Mesendoderm (in vitro differentiated cells): ENCODE data around the gene ALDH1A1.
A peak's percentile ranks its signal among the peaks of the same experiment; 100 is the strongest.

ENCODE experiments used
- DNase-seq: peaks from one replicate; pipeline ENCODE4 v3.0.0; 2013
- H2AK5ac ChIP-seq: 2 replicates; pipeline ENCODE4 v1.6.1; 2013; ENCODE audit warnings: low read length, inconsistent platforms
- H2BK120ac ChIP-seq: 2 replicates; pipeline ENCODE4 v1.6.1; 2013; ENCODE audit warnings: low read depth, mild to moderate bottlenecking, low read length, moderate library complexity, mixed read lengths
- H2BK15ac ChIP-seq: replicated peaks from 2 replicates; pipeline ENCODE4 v1.6.1; 2013; ENCODE audit warnings: low read depth, mild to moderate bottlenecking, moderate library complexity
- H2BK5ac ChIP-seq: 2 replicates; pipeline ENCODE4 v1.6.1; 2013; ENCODE audit warnings: low read length, inconsistent platforms
- H3K18ac ChIP-seq: 2 replicates; pipeline ENCODE4 v1.6.1; 2013; ENCODE audit warnings: mild to moderate bottlenecking, low read length, mixed read lengths
- H3K23ac ChIP-seq: one replicate; pipeline ENCODE4 v1.6.1; 2013; ENCODE audit warnings: low read length
- H3K27ac ChIP-seq: 2 replicates; pipeline ENCODE4 v1.5.1; 2013; ENCODE audit warnings: low read depth, mild to moderate bottlenecking, inconsistent platforms, low read length, moderate library complexity
- H3K27me3 ChIP-seq: 2 replicates; pipeline ENCODE4 v1.6.1; 2013; ENCODE audit warnings: low read length, control low read depth, mild to moderate bottlenecking, inconsistent platforms; ENCODE audit not compliant: insufficient read depth, poor library complexity
- H3K36me3 ChIP-seq: 2 replicates; pipeline ENCODE4 v1.6.1; 2013; ENCODE audit warnings: low read length, inconsistent platforms; ENCODE audit not compliant: control insufficient read depth, insufficient read depth
- H3K4ac ChIP-seq: one replicate; pipeline ENCODE4 v1.6.1; 2013; ENCODE audit warnings: low read depth, mild to moderate bottlenecking, low read length, moderate library complexity
- H3K4me1 ChIP-seq: 2 replicates; pipeline ENCODE4 v1.6.1; 2013; ENCODE audit warnings: low read depth, low read length, inconsistent platforms; ENCODE audit not compliant: control insufficient read depth
- H3K4me2 ChIP-seq: 2 replicates; pipeline ENCODE4 v1.6.1; 2013; ENCODE audit warnings: low read length
- H3K4me3 ChIP-seq: 2 replicates; pipeline ENCODE4 v1.5.1; 2013; ENCODE audit warnings: mild to moderate bottlenecking, low read length
- H3K56ac ChIP-seq: one replicate; pipeline ENCODE4 v1.6.1; 2013; ENCODE audit warnings: low read length
- H3K79me1 ChIP-seq: 2 replicates; pipeline ENCODE4 v1.6.1; 2013; ENCODE audit warnings: low read length, inconsistent platforms
- H3K79me2 ChIP-seq: 2 replicates; pipeline ENCODE4 v1.6.1; 2013; ENCODE audit warnings: mild to moderate bottlenecking, low read length; ENCODE audit not compliant: control insufficient read depth, insufficient read depth
- H3K9ac ChIP-seq: 2 replicates; pipeline ENCODE4 v1.6.1; 2013; ENCODE audit warnings: low read length, inconsistent platforms
- H4K5ac ChIP-seq: one replicate; pipeline ENCODE4 v1.6.1; 2013; ENCODE audit warnings: low read length
- H4K8ac ChIP-seq: one replicate; pipeline ENCODE4 v1.6.1; 2013; ENCODE audit warnings: low read depth, mild to moderate bottlenecking, control low read depth, low read length, moderate library complexity
- WGBS: extraction: QIAGEN DNeasy Blood & Tissue Kit; methylation state at CpG from one replicate; pipeline ENCODE4 v1.1.7; 2013; ENCODE audit warnings: low lambda C conversion rate, missing lambda C conversion rate; ENCODE audit not compliant: insufficient coverage; ENCODE audit errors: extremely low coverage; 5-methylcytosine and 5-hydroxymethylcytosine counted together

Gene ALDH1A1

GRCh38 chr9:72898360-72898759 is 54.5 kb downstream of the ALDH1A1 start:
- DNase-seq = no peak
- no peaks in the 10 kb centered on the region for H3K79me1 ChIP-seq
- H2BK5ac ChIP-seq = no peak overlapping the region
- H3K4me3 ChIP-seq = no peak overlapping the region
- H3K18ac ChIP-seq = no peak overlapping the region
- H3K23ac ChIP-seq = no peak overlapping the region
- H3K4me1 ChIP-seq = no peaks in the 10 kb centered on the region
- no peak overlapping the region for H4K5ac ChIP-seq
- no peak overlapping the region for H3K9ac ChIP-seq
- H3K36me3 ChIP-seq = no peaks in the 10 kb centered on the region
- H3K27me3 ChIP-seq = no peaks in the 10 kb centered on the region
- H2BK120ac ChIP-seq = no peak overlapping the region
- no CpG with 5 or more reads among the region's 2 CpGs for WGBS
- no peak overlapping the region for H3K4me2 ChIP-seq
- no peak overlapping the region for H2BK15ac ChIP-seq
- H3K79me2 ChIP-seq = no peaks in the 10 kb centered on the region
- no peak overlapping the region for H3K56ac ChIP-seq
- H4K8ac ChIP-seq = no peak overlapping the region
- H2AK5ac ChIP-seq = no peak overlapping the region
- H3K27ac ChIP-seq = no peak overlapping the region
- H3K4ac ChIP-seq = no peak overlapping the region

DNA sequence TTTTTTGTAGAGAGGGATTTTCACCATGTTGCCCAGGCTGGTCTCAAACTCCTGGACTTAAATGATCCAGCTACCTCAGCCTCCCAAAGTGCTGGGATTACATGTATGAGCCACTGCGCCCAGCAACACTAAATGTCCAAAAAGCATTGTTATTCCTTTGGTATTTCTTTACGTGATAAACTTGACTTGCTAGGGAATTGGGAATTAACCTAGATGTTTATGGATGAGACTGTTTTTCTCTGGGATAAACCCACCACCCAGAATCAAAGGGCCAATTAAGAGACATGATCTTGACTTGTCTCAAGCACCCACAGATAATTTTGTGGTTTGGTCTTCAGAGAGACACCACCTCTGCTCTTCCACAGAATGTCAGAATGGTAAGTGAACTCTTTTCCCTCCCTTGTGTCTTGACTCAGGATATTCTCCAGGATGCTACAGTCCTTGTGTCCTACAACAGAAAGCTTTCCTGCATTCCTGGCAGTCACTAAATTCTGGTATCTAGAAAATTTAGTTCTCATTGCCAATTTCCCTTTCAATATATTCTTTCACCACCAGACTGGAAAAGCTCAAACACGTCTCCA is 55.7 kb downstream of the ALDH1A1 start:
- no peaks in the 10 kb centered on the region for H3K79me2 ChIP-seq
- H3K36me3 ChIP-seq = no peaks in the 10 kb centered on the region
- H2BK15ac ChIP-seq = no peak overlapping the region
- no CpG with 5 or more reads among the region's 3 CpGs for WGBS
- no peak overlapping the region for H3K9ac ChIP-seq
- no peak overlapping the region for H3K4me3 ChIP-seq
- H2BK5ac ChIP-seq = no peak overlapping the region
- no peak for DNase-seq
- no peaks in the 10 kb centered on the region for H3K27me3 ChIP-seq
- H3K27ac ChIP-seq = no peak overlapping the region
- no peak overlapping the region for H2AK5ac ChIP-seq
- no peak overlapping the region for H3K56ac ChIP-seq
- no peak overlapping the region for H3K23ac ChIP-seq
- H3K4me2 ChIP-seq = no peak overlapping the region
- H2BK120ac ChIP-seq = no peak overlapping the region
- no peaks in the 10 kb centered on the region for H3K79me1 ChIP-seq
- H3K4ac ChIP-seq = no peak overlapping the region
- H3K18ac ChIP-seq = no peak overlapping the region
- no peak overlapping the region for H4K8ac ChIP-seq
- H3K4me1 ChIP-seq = no peaks in the 10 kb centered on the region
- H4K5ac ChIP-seq = no peak overlapping the region

- no peak overlapping the region for H4K5ac ChIP-seq
- H3K56ac ChIP-seq = no peak overlapping the region
- WGBS = no CpG with 5 or more reads among the region's 1 CpG
- H3K27ac ChIP-seq = no peak overlapping the region
- H2AK5ac ChIP-seq = no peak overlapping the region
- H3K9ac ChIP-seq = no peak overlapping the region
- no peaks in the 10 kb centered on the region for H3K79me2 ChIP-seq
- H4K8ac ChIP-seq = no peak overlapping the region
- no peaks in the 10 kb centered on the region for H3K4me1 ChIP-seq
- no peak overlapping the region for H3K4me2 ChIP-seq
- H3K27me3 ChIP-seq = peaks cover 2% of the 10 kb centered on the region
- no peak overlapping the region for H2BK5ac ChIP-seq
- H3K23ac ChIP-seq = no peak overlapping the region
- no peak overlapping the region for H2BK15ac ChIP-seq
- H3K79me1 ChIP-seq = no peaks in the 10 kb centered on the region
- no peak overlapping the region for H3K18ac ChIP-seq
- no peaks in the 10 kb centered on the region for H3K36me3 ChIP-seq
- no peak overlapping the region for H3K4me3 ChIP-seq
- no peak overlapping the region for H2BK120ac ChIP-seq
- no peak for DNase-seq
- no peak overlapping the region for H3K4ac ChIP-seq
Measured at GRCh38 chr9:72896439-72896838, 56.4 kb downstream of the ALDH1A1 start.

- H3K4me1 ChIP-seq = no peaks in the 10 kb centered on the region
Measured at GRCh38 chr9:72895122-72895521, 57.7 kb downstream of the ALDH1A1 start.

DNA sequence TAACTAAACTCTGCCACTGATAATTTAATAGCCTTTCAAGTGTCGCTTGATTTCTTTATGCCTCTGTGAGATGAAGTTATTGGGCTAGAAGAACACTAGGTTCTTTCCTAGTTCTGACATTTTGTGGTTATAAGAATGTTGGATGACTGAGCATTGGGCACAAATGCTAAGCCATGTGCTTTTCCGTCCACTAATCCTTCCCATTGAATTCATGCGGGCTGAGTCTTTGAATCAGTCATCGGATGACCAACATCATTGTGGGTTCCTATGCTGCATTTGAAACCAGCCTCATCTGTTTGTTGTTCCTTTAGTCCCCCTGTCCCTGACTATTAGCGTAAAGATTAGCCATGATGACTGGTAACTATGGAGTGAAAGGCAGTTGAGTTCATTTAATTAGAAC is 58.5 kb downstream of the ALDH1A1 start:
- Histone ChIP-seq H2BK15ac (no peak overlapping the region), H3K18ac (no peak overlapping the region), H3K4me1 (no peaks in the 10 kb centered on the region), H2AK5ac (no peak overlapping the region), H4K8ac (no peak overlapping the region), H3K56ac (no peak overlapping the region), H3K4ac (no peak overlapping the region), H3K79me2 (no peaks in the 10 kb centered on the region), H3K79me1 (no peaks in the 10 kb centered on the region), H4K5ac (no peak overlapping the region), H2BK120ac (no peak overlapping the region), H3K9ac (no peak overlapping the region), H3K23ac (no peak overlapping the region), H3K4me3 (no peak overlapping the region), H3K27me3 (peaks cover 2% of the 10 kb centered on the region), H2BK5ac (no peak overlapping the region), H3K36me3 (no peaks in the 10 kb centered on the region), H3K27ac (no peak overlapping the region), H3K4me2 (no peak overlapping the region)
- peak; percentile 5 for DNase-seq
- WGBS = no CpG with 5 or more reads among the region's 5 CpGs

More at GRCh38 chr9:72895122-72895521, 57.7 kb downstream of the ALDH1A1 start:
- H3K36me3 ChIP-seq = no peaks in the 10 kb centered on the region
- no peak overlapping the region for H3K27ac ChIP-seq
- no peak overlapping the region for H4K8ac ChIP-seq
- no peaks in the 10 kb centered on the region for H3K79me1 ChIP-seq
- H3K23ac ChIP-seq = no peak overlapping the region
- peaks cover 2% of the 10 kb centered on the region for H3K27me3 ChIP-seq
- H2BK120ac ChIP-seq = no peak overlapping the region
- H3K9ac ChIP-seq = no peak overlapping the region
- no peak overlapping the region for H3K56ac ChIP-seq
- no peak for DNase-seq
- no peak overlapping the region for H4K5ac ChIP-seq
- H3K18ac ChIP-seq = no peak overlapping the region
- H3K79me2 ChIP-seq = no peaks in the 10 kb centered on the region
- WGBS = no CpG with 5 or more reads among the region's 2 CpGs
- no peak overlapping the region for H3K4ac ChIP-seq
- H2AK5ac ChIP-seq = no peak overlapping the region
- H3K4me2 ChIP-seq = no peak overlapping the region
- no peak overlapping the region for H2BK5ac ChIP-seq
- H2BK15ac ChIP-seq = no peak overlapping the region
- H3K4me3 ChIP-seq = no peak overlapping the region

GRCh38 chr9:72893437-72893836 is 59.4 kb downstream of the ALDH1A1 start:
- no peak overlapping the region for H2BK5ac ChIP-seq
- no peak overlapping the region for H3K27ac ChIP-seq
- H3K4me2 ChIP-seq = no peak overlapping the region
- no peaks in the 10 kb centered on the region for H3K4me1 ChIP-seq
- H3K23ac ChIP-seq = no peak overlapping the region
- H2AK5ac ChIP-seq = no peak overlapping the region
- no peaks in the 10 kb centered on the region for H3K79me1 ChIP-seq
- no peaks in the 10 kb centered on the region for H3K79me2 ChIP-seq
- peaks cover 2% of the 10 kb centered on the region for H3K27me3 ChIP-seq
- H2BK15ac ChIP-seq = no peak overlapping the region
- no peaks in the 10 kb centered on the region for H3K36me3 ChIP-seq
- H3K4me3 ChIP-seq = no peak overlapping the region
- no peak overlapping the region for H3K56ac ChIP-seq
- WGBS = no CpG with 5 or more reads among the region's 1 CpG
- no peak overlapping the region for H2BK120ac ChIP-seq
- no peak for DNase-seq
- no peak overlapping the region for H3K18ac ChIP-seq
- no peak overlapping the region for H4K8ac ChIP-seq
- H3K4ac ChIP-seq = no peak overlapping the region
- H4K5ac ChIP-seq = no peak overlapping the region
- H3K9ac ChIP-seq = no peak overlapping the region
